ENCODE measurements around the gene CIZ1. TPM values are rescaled to one million over a fixed set of nuclear protein-coding genes. Genes with fewer than 3 reads are reported as not detected.
A peak's percentile ranks its signal among the peaks of the same experiment; 100 is the strongest.

Gene CIZ1
- total and polyA plus RNA-seq, 9 of the 15 experiments (the other 6 are each of a cell fraction or from before 2014, with no cell fraction given): 6.6 to 329 (median 87.8) TPM

- TF ChIP-seq ZBTB26 (CRISPR knock-in tag; IDR thresholded peaks at IDR 0.05): peak; percentile 98
Observed at GRCh38 chr9:128190516-128191405, 611 bp downstream of the CIZ1 start (continued).

- H3K36me3 ChIP-seq (ENCODE audit: control insufficient read depth, insufficient read depth, low read length): peaks cover 50% of the 10 kb centered on the region
Observed at GRCh38 chr9:128190013-128190412, 1.4 kb downstream of the CIZ1 start.

More at GRCh38 chr9:128190013-128190412, 1.4 kb downstream of the CIZ1 start:
- in situ Hi-C loops (cut with MboI) (no loop called here), intact Hi-C loops (cut with micrococcal nuclease) (loop anchor here (2.0 to 10.0 kb wide), 4 partner anchors 15 to 495 kb away; partner anchors contain the start of genes GOLGA2, PTGES2, SET and SWI5)
- ATAC-seq (no peak), DNase-seq (ENCODE audit: extremely low read depth in 1 of 4, low spot score in 3 of 4) (no peak), FAIRE-seq (no peak)
- Histone ChIP-seq H3K9me3 (replicated peaks; ENCODE audit: control insufficient read depth, insufficient read depth, low read depth, low read length) (no peaks in the 10 kb centered on the region), H3K4me2 (ENCODE audit: insufficient read depth, low read length) (no peak overlapping the region), H3K27me3 (ENCODE audit: control insufficient read depth in 2 of 2, insufficient read depth in 2 of 2, low read length in 2 of 2) (no peaks in the 10 kb centered on the region), H4K20me1 (replicated peaks; ENCODE audit: control insufficient read depth, insufficient read depth, low read length) (peaks cover 8% of the 10 kb centered on the region; the same call in 1 of the 2 replicates), H3K4me3 (peak overlapping the region; percentile 92; the same call in 1 of the 2 replicates), H3K9me1 (ENCODE audit: control insufficient read depth, insufficient read depth, low read length) (peaks cover 7% of the 10 kb centered on the region), H2AFZ (ENCODE audit: low read depth, low read length) (no peak overlapping the region), H3K79me2 (ENCODE audit: control insufficient read depth, insufficient read depth, low read length) (peaks cover 25% of the 10 kb centered on the region), H3K4me1 (replicated peaks in 1 of 2; ENCODE audit: control insufficient read depth in 2 of 2, insufficient read depth in 2 of 2, low read length in 2 of 2) (peaks cover 34 to 40% of the 10 kb centered on the region in 2 experiments), H3K9ac (ENCODE audit: insufficient read depth in 1 of 2, low read depth in 2 of 2, low read length in 2 of 2) (peak overlapping the region in 1 of 2 experiments; percentile 91; a peak in 3 of 4 replicates), H3K27ac (ENCODE audit: extremely low read depth, low read depth, low read length) (no peak overlapping the region)
- CTCF ChIA-PET (ENCODE audit: low intra/inter-chr PET ratio): interaction anchor here (0.7 kb wide), 1 partner anchor 9 kb away, joined by 3 read pairs; no protein-coding TSS in a partner anchor
- 79% methylated on average over 2 of the region's 2 CpGs for WGBS (ENCODE audit: insufficient coverage, low coverage, missing lambda C conversion rate)
- BruUV-seq (replicated peaks): no TSS peak
- no peak for TF ChIP-seq CREB1 (IDR thresholded peaks at IDR 0.05)
- TF ChIP-seq CREB1 (CRISPR knock-in tag; IDR thresholded peaks at IDR 0.05): no peak
- 0 out of 6 replicates have a peak, but pooled peaks of 1 of the 3 experiments have one; percentile 11 for TF ChIP-seq CTCF (IDR thresholded peaks at IDR 0.05 in 2 of 3, conservative IDR thresholded peaks at IDR 0.05 in 1 of 3; ENCODE audit: insufficient read depth in 2 of 3, low read depth in 1 of 3, low read length in 3 of 3)
- peak; percentile 37 for TF ChIP-seq TBP (optimal IDR thresholded peaks at IDR 0.05; ENCODE audit: low read depth, low read length)
- no peak for TF ChIP-seq HOMEZ (CRISPR knock-in tag; IDR thresholded peaks at IDR 0.05)
- POLR2A ChIA-PET: interaction anchor here (0.6 to 7.6 kb wide), 13 partner anchors 9 to 507 kb away, joined by 3 to 78 read pairs (median 4); partner anchors contain the start of gene BBLN

Measured in K562 (cell line).